Mucosa of stomach (tissue), 1 donor: ENCODE results near the gene FAH.

Source experiments
- H3K27me3 ChIP-seq: one replicate; pipeline ENCODE4 v1.7.0; 2013; ENCODE audit warnings: mild to moderate bottlenecking, low read length; ENCODE audit not compliant: control insufficient read depth, insufficient read depth
- H3K36me3 ChIP-seq: one replicate; pipeline ENCODE4 v1.7.0; 2013; ENCODE audit warnings: low read length; ENCODE audit not compliant: control insufficient read depth, insufficient read depth
- H3K4me1 ChIP-seq: one replicate; pipeline ENCODE4 v1.7.0; 2013; ENCODE audit warnings: mild to moderate bottlenecking, low read length; ENCODE audit not compliant: control insufficient read depth, insufficient read depth
- H3K4me3 ChIP-seq: one replicate; pipeline ENCODE4 v1.7.0; 2013; ENCODE audit warnings: low read length
- H3K9ac ChIP-seq: one replicate; pipeline ENCODE4 v1.7.0; 2013; ENCODE audit warnings: mild to moderate bottlenecking, low read length, moderate library complexity
- H3K9me3 ChIP-seq: one replicate; pipeline ENCODE4 v1.7.0; 2013; ENCODE audit warnings: mild to moderate bottlenecking, low read length, moderate library complexity; ENCODE audit not compliant: control insufficient read depth
- donor health status: Pancreatic carcinoma.

The FAH gene

GRCh38 chr15:80176443-80176842 is 23.6 kb downstream of the FAH start:
- H3K9ac ChIP-seq: no peak overlapping the region
- H3K36me3 ChIP-seq: no peaks in the 10 kb centered on the region
- peaks cover 10% of the 10 kb centered on the region for H3K4me1 ChIP-seq
- no peak overlapping the region for H3K4me3 ChIP-seq
- no peaks in the 10 kb centered on the region for H3K27me3 ChIP-seq
- no peaks in the 10 kb centered on the region for H3K9me3 ChIP-seq

GRCh38 chr15:80177156-80177555 is 24.4 kb downstream of the FAH start:
- no peaks in the 10 kb centered on the region for H3K27me3 ChIP-seq
- H3K9ac ChIP-seq: no peak overlapping the region
- H3K4me1 ChIP-seq: peaks cover 10% of the 10 kb centered on the region
- no peaks in the 10 kb centered on the region for H3K9me3 ChIP-seq
- H3K4me3 ChIP-seq: no peak overlapping the region
- H3K36me3 ChIP-seq: no peaks in the 10 kb centered on the region

- no peak overlapping the region for H3K9ac ChIP-seq
- H3K4me3 ChIP-seq: no peak overlapping the region
- H3K4me1 ChIP-seq: peaks cover 10% of the 10 kb centered on the region
- H3K36me3 ChIP-seq: no peaks in the 10 kb centered on the region
- no peaks in the 10 kb centered on the region for H3K27me3 ChIP-seq
- no peaks in the 10 kb centered on the region for H3K9me3 ChIP-seq
Measured at GRCh38 chr15:80179025-80179759, 26.4 kb downstream of the FAH start.

- H3K36me3 ChIP-seq: no peaks in the 10 kb centered on the region
Measured at GRCh38 chr15:80179935-80180334, 27.1 kb downstream of the FAH start.

GRCh38 chr15:80180468-80180867 is 27.7 kb downstream of the FAH start:
- Histone ChIP-seq H3K27me3 (no peaks in the 10 kb centered on the region), H3K4me1 (peaks cover 10% of the 10 kb centered on the region), H3K36me3 (no peaks in the 10 kb centered on the region), H3K9ac (no peak overlapping the region), H3K4me3 (no peak overlapping the region), H3K9me3 (no peaks in the 10 kb centered on the region)

More at GRCh38 chr15:80179935-80180334, 27.1 kb downstream of the FAH start:
- no peak overlapping the region for H3K9ac ChIP-seq
- no peaks in the 10 kb centered on the region for H3K27me3 ChIP-seq
- no peak overlapping the region for H3K4me3 ChIP-seq
- H3K9me3 ChIP-seq: no peaks in the 10 kb centered on the region
- peaks cover 10% of the 10 kb centered on the region for H3K4me1 ChIP-seq

- no peak overlapping the region for H3K4me3 ChIP-seq
- H3K36me3 ChIP-seq: no peaks in the 10 kb centered on the region
- H3K27me3 ChIP-seq: no peaks in the 10 kb centered on the region
- H3K4me1 ChIP-seq: peaks cover 10% of the 10 kb centered on the region
- no peak overlapping the region for H3K9ac ChIP-seq
- no peaks in the 10 kb centered on the region for H3K9me3 ChIP-seq
Measured at GRCh38 chr15:80180986-80181385, 28.2 kb downstream of the FAH start.

- H3K4me1 ChIP-seq: peaks cover 6% of the 10 kb centered on the region
- H3K4me3 ChIP-seq: no peak overlapping the region
- H3K9me3 ChIP-seq: no peaks in the 10 kb centered on the region
- no peak overlapping the region for H3K9ac ChIP-seq
- H3K36me3 ChIP-seq: peaks cover 4% of the 10 kb centered on the region
- H3K27me3 ChIP-seq: no peaks in the 10 kb centered on the region
Measured at GRCh38 chr15:80182611-80183261, 29.9 kb downstream of the FAH start.

- H3K9me3 ChIP-seq: no peaks in the 10 kb centered on the region
- peaks cover 4% of the 10 kb centered on the region for H3K36me3 ChIP-seq
- H3K4me3 ChIP-seq: no peak overlapping the region
Measured at GRCh38 chr15:80183306-80183705, 30.5 kb downstream of the FAH start.

GRCh38 chr15:80183886-80184285 is 31.1 kb downstream of the FAH start:
- Histone ChIP-seq H3K9ac (no peak overlapping the region), H3K27me3 (no peaks in the 10 kb centered on the region), H3K9me3 (no peaks in the 10 kb centered on the region), H3K4me1 (peaks cover 6% of the 10 kb centered on the region), H3K4me3 (no peak overlapping the region), H3K36me3 (peaks cover 4% of the 10 kb centered on the region)

More at GRCh38 chr15:80183306-80183705, 30.5 kb downstream of the FAH start:
- no peak overlapping the region for H3K9ac ChIP-seq
- peaks cover 6% of the 10 kb centered on the region for H3K4me1 ChIP-seq
- H3K27me3 ChIP-seq: no peaks in the 10 kb centered on the region

GRCh38 chr15:80184554-80184953 is 31.8 kb downstream of the FAH start:
- no peak overlapping the region for H3K4me3 ChIP-seq
- no peaks in the 10 kb centered on the region for H3K27me3 ChIP-seq
- H3K4me1 ChIP-seq: peaks cover 2% of the 10 kb centered on the region
- H3K9me3 ChIP-seq: no peaks in the 10 kb centered on the region
- peaks cover 4% of the 10 kb centered on the region for H3K36me3 ChIP-seq
- no peak overlapping the region for H3K9ac ChIP-seq

- Histone ChIP-seq H3K4me3 (no peak overlapping the region), H3K4me1 (no peaks in the 10 kb centered on the region), H3K9ac (no peak overlapping the region), H3K36me3 (peaks cover 4% of the 10 kb centered on the region), H3K9me3 (no peaks in the 10 kb centered on the region), H3K27me3 (no peaks in the 10 kb centered on the region)
Measured at GRCh38 chr15:80185152-80185551, 32.4 kb downstream of the FAH start.

GRCh38 chr15:80186066-80186465 is 33.3 kb downstream of the FAH start:
- Histone ChIP-seq H3K4me3 (no peak overlapping the region), H3K9me3 (no peaks in the 10 kb centered on the region), H3K4me1 (no peaks in the 10 kb centered on the region), H3K36me3 (peaks cover 4% of the 10 kb centered on the region), H3K27me3 (no peaks in the 10 kb centered on the region), H3K9ac (no peak overlapping the region)
